Lung microvascular endothelial cell (primary cell): ENCODE measurements around the gene FBXL12. TPM values are rescaled to one million over a fixed set of nuclear protein-coding genes. Genes with fewer than 3 reads are reported as not detected.
"Not testable (repeated sequence)": the region's sequence is repeated elsewhere in the genome, so short reads cannot be mapped to it uniquely, and the experiment has no call there.

Source experiments
- DNase-seq, 2 donors: peaks; one replicate each; pipeline versions ENCODE4 v3.0.0 to v3.0.0-alpha.2; 2010; ENCODE audit warnings: low read depth in 2 of 2
- total RNA-seq: library from RNA; depleted of rRNA; stranded (reverse); fragments of >200 nt; gene quantifications from 2 replicates; pipeline ENCODE4 v1.2.1, GENCODE V29; 2014

Gene FBXL12
- total RNA-seq, 1 donor from 2014 or later: 10.3 TPM

DNA sequence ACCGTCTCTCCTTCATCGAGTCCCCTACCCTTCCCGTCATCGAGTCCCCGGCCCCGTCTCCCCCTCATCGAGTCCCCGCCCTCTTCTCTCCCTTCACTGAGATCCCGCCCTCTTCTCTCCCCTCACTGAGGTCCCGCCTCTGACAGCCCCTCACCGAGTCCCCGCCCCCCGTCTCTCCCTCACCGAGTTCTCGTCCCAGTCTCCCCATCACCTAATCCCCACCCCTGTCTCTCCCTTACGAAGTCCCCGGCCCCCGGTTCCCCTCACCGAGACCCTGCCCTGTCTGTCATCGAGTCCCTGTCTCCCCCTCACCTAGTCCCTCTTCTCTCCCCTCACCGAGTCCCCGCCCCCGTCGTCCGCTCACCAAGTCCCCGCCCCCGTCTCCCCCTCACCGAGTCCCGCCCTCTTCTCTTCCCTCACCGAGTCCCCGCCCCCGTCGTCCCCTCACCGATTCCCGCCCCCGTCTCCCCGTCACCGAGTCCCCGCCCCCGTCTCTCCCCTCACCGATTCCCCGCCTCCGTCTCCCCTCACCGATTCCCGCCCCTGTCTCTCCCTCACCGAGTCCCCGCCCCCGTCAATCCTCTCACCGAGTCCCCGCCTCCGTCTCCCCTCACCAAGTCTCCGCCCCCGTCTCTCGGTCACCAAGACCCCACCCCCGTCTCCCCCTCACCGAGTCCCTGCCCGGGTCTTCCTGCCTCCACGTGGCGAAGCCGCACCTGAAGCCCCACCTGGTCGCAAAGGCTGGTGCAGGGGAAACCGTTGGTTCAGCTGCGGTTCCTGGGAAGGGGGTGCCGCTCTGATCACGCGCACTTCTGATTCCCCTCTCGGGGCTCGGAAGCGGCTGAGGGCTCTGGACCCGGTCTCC is 26.4 kb downstream of the FBXL12 start:
- peak; percentile 94 to 97 for DNase-seq

DNA sequence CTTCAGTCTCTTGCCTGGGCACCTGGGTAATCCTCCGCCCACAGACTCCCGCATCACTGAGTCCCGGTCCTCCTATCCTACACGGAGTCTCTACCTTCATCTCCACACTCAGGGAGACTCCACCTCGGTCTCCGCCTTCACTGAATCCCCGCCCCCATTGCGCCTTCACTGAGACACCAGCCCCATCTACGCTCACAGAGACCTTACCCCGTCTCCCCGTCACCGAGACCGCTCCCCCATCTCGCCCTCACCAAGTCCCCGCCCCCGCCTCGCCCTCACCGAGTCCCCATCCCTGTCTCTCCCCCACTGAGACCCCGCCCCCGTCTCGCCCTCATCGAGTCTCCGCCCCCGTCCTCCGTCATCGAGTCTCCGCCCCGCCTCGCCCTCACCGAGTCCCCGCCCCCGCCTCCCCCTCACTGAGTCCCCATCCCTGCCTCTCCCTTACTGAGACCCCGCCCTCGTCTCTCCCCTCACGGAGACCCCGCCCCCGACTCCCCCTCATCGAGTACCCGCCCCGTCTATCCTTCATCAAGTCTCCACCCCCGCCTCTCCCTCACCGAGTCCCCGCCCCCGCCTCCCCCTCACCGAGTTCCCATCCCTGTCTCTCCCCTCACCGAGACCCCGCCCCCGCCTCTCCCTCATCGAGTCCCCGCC is 27.2 kb downstream of the FBXL12 start:
- peak; percentile 97 to 98 for DNase-seq

DNA sequence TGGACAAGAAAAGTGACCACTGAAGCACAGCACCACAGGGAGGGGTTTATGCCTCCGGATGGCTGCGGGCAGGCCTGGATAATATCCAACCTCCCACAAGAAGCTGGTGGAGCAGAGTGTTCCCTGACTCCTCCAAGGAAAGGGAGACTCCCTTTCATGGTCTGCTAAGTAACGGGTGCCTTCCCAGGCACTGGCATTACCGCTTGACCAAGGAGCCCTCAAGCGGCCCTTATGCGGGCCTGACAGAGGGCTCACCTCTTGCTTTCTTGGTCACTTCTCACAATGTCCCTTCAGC is 27.9 kb downstream of the FBXL12 start:
- not testable (repeated sequence) for DNase-seq

DNA sequence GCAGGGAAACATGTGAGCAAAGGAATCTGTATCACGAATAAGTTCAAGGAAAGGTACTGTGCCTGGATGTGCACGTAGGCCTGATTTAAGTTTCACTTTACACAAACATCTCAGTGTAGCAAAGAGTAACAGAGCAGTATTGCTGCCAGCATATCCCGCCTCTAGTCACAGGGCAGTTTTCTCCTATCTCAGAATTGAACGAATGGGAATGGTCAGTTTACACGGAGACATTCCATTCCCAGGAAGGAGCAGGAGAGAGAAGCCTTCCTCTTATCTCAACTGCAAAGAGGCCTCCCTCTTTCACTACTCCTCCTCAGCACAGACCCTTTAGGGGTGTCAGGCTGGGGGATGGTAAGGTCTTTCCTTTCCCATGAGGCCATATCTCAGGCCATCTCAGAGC is 29.3 kb downstream of the FBXL12 start:
- not testable (repeated sequence) for DNase-seq

DNA sequence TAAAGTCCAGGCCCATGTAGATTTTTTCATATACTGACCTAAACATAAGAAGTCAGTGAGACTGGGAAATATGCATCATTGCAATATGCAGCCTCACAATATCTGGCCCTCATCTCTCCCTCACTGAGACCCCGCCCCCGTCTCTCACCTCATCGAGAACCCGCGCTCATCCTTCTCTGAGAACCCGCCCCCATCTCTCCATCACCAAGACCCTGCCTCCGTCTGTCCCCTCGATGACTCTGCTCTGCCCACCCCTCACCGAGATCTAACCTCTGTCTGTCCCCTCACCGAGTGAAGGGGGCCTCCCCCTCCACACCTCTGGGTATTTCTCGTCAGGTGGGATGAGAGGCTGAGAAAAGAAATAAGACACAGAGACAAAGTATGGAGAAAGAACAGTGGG is 29.8 kb downstream of the FBXL12 start:
- no peak for DNase-seq

DNA sequence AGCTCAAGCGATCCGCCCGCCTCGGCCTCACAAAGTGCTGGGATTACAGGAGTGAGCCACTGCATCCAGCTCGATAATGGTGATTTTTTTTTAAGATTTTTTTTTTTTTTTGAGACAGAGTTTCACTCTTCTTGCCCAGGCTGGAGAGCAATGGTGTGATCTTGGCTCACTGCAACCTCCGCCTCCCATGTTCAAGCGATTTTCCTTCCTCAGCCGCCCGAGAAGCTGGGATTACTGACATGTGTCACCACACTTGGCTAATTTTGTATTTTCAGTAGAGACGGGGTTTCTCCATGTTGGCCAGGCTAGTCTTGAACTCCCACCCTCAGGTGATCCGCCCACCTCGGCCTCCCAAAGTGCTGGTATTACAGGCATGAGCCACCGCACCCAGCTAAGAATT is 30.3 kb downstream of the FBXL12 start:
- DNase-seq: not testable (repeated sequence)

DNA sequence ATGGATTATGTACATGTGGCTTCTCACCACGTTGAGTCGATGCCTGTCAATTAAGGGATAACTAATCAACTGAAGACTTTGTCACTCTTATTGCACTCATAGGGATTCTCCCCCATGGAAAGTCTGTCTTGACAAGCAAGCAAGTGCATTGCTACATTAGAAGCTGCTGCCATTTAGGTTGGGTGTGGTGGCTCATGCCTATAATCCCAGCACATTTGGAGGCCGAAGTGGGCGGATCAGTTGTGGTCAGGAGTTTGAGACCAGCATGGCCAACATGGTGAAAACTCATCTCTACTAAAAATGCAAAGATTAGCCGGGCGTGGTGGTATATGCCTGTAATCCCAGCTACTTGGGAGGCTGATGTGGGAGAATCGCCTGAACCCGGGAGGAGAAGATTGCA is 32.1 kb downstream of the FBXL12 start:
- no peak for DNase-seq

DNA sequence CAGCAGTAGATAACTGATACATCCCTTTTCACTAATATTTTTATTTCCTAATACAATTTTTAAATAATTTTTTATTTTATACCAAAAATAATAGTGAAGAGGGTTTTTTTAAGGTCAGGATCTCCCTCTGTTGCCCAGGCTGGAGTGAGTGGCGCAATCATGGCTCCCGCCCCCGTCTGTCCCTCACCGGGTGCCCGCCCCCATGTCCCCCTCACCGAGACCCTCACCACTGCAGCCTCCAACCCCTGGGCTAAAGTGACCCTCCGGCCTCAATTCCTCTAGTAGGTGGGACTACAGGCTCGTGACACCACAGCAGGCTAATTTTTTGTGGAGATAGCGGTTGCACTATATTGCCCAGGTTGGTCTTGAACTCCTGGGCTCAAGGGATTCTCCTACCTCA is 32.5 kb downstream of the FBXL12 start:
- no peak for DNase-seq

DNA sequence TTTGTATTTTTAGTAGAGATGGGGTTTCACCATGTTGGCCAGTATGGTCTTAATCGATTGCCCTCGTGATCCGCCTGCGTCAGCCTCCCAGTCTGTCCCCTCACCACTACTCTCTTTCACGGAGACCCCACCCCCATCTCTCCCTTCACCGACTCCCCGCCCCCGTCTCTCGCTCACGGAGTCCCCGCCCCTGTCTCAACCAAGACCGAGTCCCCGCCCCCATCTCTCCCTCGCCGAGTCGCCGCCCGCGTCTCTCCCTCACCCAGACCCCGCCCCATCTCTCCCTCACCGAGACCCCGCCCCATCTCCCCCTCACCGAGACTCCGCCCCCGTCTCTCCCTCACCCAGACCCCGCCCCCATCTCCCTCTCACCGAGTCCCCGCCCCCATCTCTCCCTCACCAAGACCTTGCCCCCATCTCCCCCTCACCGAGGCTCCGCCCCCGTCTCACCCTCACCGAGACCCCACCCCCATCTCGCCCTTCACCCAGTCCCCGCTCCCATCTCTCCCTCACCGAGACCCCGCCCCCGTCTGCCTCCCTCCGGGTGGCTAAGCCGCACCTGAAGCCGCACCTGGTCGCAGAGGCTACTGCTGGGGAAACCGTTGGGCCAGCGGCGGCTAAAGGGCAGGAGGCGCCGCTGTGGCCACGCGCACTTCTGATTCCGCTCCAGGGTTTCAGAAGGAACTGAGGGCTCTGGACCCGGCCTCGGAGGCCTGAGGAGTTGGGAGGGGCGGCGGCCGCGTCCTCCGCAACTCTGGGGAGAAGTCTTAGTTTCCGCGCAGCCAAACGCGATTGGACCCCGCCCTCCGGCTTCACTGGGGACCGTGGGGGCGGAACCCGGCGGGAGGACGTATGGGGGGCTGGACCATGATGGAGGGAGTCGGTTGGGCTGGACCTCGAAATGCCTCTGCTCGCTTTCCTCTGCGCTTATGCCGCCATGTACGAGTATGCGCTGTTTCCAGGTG is 33.2 kb downstream of the FBXL12 start:
- peak; percentile 94 to 96 for DNase-seq

DNA sequence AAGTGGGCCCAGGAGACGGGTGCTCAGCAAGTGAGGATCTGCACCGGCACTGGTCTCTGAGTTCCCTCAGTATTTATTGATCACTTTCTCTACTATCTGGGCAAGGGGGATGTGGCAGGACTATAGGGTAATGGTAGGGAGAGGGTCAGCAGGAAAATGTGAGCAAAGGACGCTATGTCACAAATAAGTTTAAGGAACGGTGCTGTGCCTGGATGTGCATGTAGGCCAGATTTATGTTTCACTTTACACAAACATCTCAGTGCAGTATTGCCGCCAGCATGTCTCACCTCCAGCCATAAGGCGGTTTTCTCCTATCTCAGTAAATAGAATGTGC is 34.7 kb downstream of the FBXL12 start:
- DNase-seq: not testable (repeated sequence)

DNA sequence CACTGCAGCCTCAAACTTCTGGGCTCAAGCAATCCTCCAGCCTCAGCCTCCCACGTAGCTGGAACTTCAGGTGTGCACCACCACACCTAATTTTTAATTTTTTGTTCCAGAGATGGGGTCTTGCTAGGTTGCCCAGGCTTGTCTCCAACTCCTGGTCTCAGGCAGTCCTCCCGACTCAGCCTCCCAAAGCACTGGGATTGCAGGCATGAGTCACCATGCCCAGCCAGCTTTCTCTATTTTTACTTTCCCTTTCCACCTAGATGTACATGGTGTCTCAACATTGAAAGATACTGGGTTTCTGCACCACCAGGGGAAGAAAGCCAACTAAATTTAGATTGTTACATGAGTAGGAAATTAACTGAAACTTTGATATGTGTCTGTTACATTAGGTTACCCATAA is 36.5 kb downstream of the FBXL12 start:
- DNase-seq: no peak

DNA sequence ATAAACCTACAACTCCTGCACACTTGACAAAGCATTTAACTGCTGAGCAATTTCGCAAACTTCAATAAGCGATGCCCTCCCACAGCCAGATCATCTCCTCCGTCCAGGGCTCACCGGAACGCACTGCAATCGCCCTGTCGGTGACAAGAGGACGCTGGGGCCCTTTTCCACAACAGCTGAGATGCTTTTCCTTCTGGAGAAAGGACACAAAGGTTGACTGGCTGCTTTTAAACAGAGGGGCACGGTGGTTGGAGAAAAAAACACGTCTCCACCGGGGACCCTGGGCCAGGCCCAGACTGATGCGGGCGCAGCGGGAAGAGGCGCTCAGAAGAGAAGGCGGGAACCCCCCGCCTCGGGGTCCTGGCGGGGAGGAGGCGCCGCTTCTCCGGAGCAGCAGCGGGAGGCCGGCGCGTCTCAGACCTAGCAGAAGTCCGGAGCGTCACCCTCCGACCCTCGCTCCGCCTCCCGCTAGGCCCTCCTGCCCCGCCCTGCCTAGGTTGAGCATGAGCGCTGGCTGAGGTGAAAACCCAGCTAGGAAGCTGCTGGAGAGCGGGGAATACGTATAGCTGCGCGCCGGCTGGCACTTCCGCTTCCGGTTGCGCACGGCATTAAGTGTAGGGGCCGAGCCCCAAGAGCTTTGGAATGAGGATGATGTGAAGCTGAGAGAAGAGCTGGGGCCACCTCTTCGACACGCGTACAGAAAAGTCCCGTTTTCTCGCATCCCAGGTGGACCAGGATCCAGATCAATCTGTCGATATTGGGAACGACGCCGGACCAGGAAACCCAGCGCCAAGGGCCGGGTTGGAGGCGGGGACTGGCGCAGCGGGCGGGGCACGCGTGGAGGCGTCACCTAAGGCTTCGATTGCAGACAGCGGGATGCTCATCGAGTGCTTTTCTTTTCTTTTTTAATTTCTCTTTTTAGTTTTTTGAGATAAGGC is 50.4 kb downstream of the FBXL12 start, which contains the start of gene ZNF846:
Gene ZNF846 (minus strand): TSS at position 564 of the 938 bp plus-strand sequence. CDS start 3,788 bp downstream, outside the sequence.
- peak; percentile 91 to 96 for DNase-seq

Other genes with a start within 250 kb of the FBXL12 start
- gene ZNF121, start 234.6 kb downstream of the FBXL12 start, total RNA-seq: 17.9 and 30.2 TPM in 2 replicates
- gene ZNF561, start 197.8 kb downstream of the FBXL12 start, total RNA-seq: 17.0 and 25.0 TPM in 2 replicates
- 9.8 and 27.2 TPM in 2 replicates for gene ZNF562, start 144.0 kb downstream of the FBXL12 start, total RNA-seq
- gene ZNF846, start 50.3 kb downstream of the FBXL12 start, total RNA-seq: 3.9 and 4.0 TPM in 2 replicates
- gene UBL5, start 8.8 kb upstream of the FBXL12 start, total RNA-seq: 172 and 227 TPM in 2 replicates
- gene PIN1, start 16.2 kb upstream of the FBXL12 start, total RNA-seq: 81.1 and 95.8 TPM in 2 replicates
- 0.65 and 0.79 TPM in 2 replicates for gene OLFM2, start 117.4 kb upstream of the FBXL12 start, total RNA-seq
- gene COL5A3, start 191.4 kb upstream of the FBXL12 start, total RNA-seq: under 0.01 TPM in 2 replicates
- not detected in 2 replicates for gene RDH8, start 194.4 kb upstream of the FBXL12 start, total RNA-seq